ENCODE results near the gene FOXP3.

- TF ChIP-seq EZH2 (IDR thresholded peaks at IDR 0.05; ENCODE audit: borderline replicate concordance, low read depth, low read length, poor library complexity, severe bottlenecking) (no peak), CTCF (conservative IDR thresholded peaks at IDR 0.05; ENCODE audit: low read depth, low read length) (no peak)
Measured at GRCh38 chrX:49300703-49301102, 36.2 kb upstream of the FOXP3 start.

Data from A673 (cell line).